DMS 273 (cell line): ENCODE data around the gene PRRX1.

Source experiments
- DNase-seq: peaks from one replicate; lab custom pipeline; 2025; ENCODE audit not compliant: unreplicated experiment; lab: John Stamatoyannopoulos, UW

Gene PRRX1

GRCh38 chr1:170716835-170717429 is 53.0 kb downstream of the PRRX1 start:
- DNase-seq = no peak

- DNase-seq = no peak
These were observed 56.7 kb downstream of the PRRX1 start for GRCh38 chr1:170720661-170721060.

- no peak for DNase-seq
These were observed 57.7 kb downstream of the PRRX1 start for GRCh38 chr1:170721621-170722020.

- no peak for DNase-seq
These were observed 59.6 kb downstream of the PRRX1 start for GRCh38 chr1:170723518-170723917.

- DNase-seq = no peak
These were observed 61.4 kb downstream of the PRRX1 start for GRCh38 chr1:170725326-170725725.

GRCh38 chr1:170727963-170728362 is 64.0 kb downstream of the PRRX1 start:
- peak; percentile 2 for DNase-seq

- no peak for DNase-seq
These were observed 65.5 kb downstream of the PRRX1 start for GRCh38 chr1:170729225-170730002.

- DNase-seq = no peak
These were observed 66.1 kb downstream of the PRRX1 start for GRCh38 chr1:170730014-170730413.

GRCh38 chr1:170730438-170730837 is 66.5 kb downstream of the PRRX1 start:
- no peak for DNase-seq

GRCh38 chr1:170731566-170732251 is 67.8 kb downstream of the PRRX1 start:
- peak; percentile 28 for DNase-seq

- peak; percentile 40 for DNase-seq
These were observed 68.3 kb downstream of the PRRX1 start for GRCh38 chr1:170732252-170732588.

- no peak for DNase-seq
These were observed 70.7 kb downstream of the PRRX1 start for GRCh38 chr1:170734412-170735175.

- DNase-seq = no peak
These were observed 71.7 kb downstream of the PRRX1 start for GRCh38 chr1:170735366-170736263.

GRCh38 chr1:170739803-170740202 is 75.9 kb downstream of the PRRX1 start:
- no peak for DNase-seq

GRCh38 chr1:170741678-170742077 is 77.7 kb downstream of the PRRX1 start:
- no peak for DNase-seq

GRCh38 chr1:170742600-170742999 is 78.7 kb downstream of the PRRX1 start:
- DNase-seq = no peak

GRCh38 chr1:170743083-170743482 is 79.2 kb downstream of the PRRX1 start:
- no peak for DNase-seq

GRCh38 chr1:170749549-170749948 is 85.6 kb downstream of the PRRX1 start:
- DNase-seq = no peak

- DNase-seq = no peak
These were observed 86.0 kb downstream of the PRRX1 start for GRCh38 chr1:170749959-170750358.

GRCh38 chr1:170755795-170756194 is 91.9 kb downstream of the PRRX1 start:
- no peak for DNase-seq
